HUES64 (cell line): Measurements from ENCODE around the gene SATL1.
"Not testable (repeated sequence)": the region's sequence is repeated elsewhere in the genome, so short reads cannot be mapped to it uniquely, and the experiment has no call there.

ENCODE experiments used
- H3K27ac ChIP-seq: 2 replicates; pipeline ENCODE4 v1.7.0; 2013; ENCODE audit warnings: low read depth, low read length, inconsistent platforms
- H3K27me3 ChIP-seq: 2 replicates; pipeline ENCODE4 v1.6.1; 2013; ENCODE audit warnings: mild to moderate bottlenecking, low read length; ENCODE audit not compliant: insufficient read depth
- H3K36me3 ChIP-seq: 2 replicates; pipeline ENCODE4 v1.6.1; 2013; ENCODE audit warnings: mild to moderate bottlenecking, low read length; ENCODE audit not compliant: insufficient read depth
- H3K4me1 ChIP-seq: 2 replicates; pipeline ENCODE4 v1.6.1; 2013; ENCODE audit warnings: mild to moderate bottlenecking, low read length, moderate library complexity; ENCODE audit not compliant: insufficient read depth
- H3K4me3 ChIP-seq: 2 replicates; pipeline ENCODE4 v1.5.1; 2013; ENCODE audit warnings: mild to moderate bottlenecking, low read length, moderate library complexity
- H3K9ac ChIP-seq: 2 replicates; pipeline ENCODE4 v1.6.1; 2013; ENCODE audit warnings: mild to moderate bottlenecking, low read depth, low read length
- H3K9me3 ChIP-seq: 2 replicates; pipeline ENCODE4 v1.6.1; 2013; ENCODE audit warnings: low read depth, low read length; ENCODE audit not compliant: insufficient read depth
- WGBS: fragments of 150-250, 120-280 bp; methylation state at CpG from one replicate; pipeline ENCODE4 v1.1.7; 2013; ENCODE audit warnings: missing lambda C conversion rate; 5-methylcytosine and 5-hydroxymethylcytosine counted together

Gene SATL1

DNA sequence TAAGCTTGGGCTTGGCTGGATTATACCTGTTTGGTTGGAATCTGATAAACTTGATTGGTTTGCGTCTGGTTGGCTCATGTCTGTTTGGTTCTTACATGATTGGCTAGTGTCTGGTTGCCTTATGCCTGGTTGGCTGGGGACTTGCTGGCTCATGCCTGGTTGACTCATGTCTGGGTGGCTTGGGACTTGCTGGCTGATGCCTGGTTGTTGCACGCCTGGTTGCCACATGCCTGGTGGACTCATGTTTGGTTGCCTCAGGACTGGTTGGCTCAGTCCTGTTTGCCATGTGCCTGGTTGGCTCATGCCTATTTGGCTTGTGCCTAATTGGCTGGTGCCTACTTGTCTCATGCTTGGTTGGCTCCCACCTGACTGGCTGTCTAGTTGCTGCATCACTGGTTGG lies 135.4 kb downstream of the SATL1 start:
- H3K36me3 ChIP-seq: no peaks in the 10 kb centered on the region
- no peaks in the 10 kb centered on the region for H3K4me1 ChIP-seq
- H3K9ac ChIP-seq: no peak overlapping the region
- WGBS: 100% methylated on average over 2 of the region's 2 CpGs
- H3K27me3 ChIP-seq: no peaks in the 10 kb centered on the region
- H3K4me3 ChIP-seq: no peak overlapping the region
- no peak overlapping the region for H3K27ac ChIP-seq
- H3K9me3 ChIP-seq: no peaks in the 10 kb centered on the region

GRCh38 chrX:85107407-85107806 lies 136.2 kb downstream of the SATL1 start:
- Histone ChIP-seq H3K27me3 (no peaks in the 10 kb centered on the region), H3K4me1 (no peaks in the 10 kb centered on the region), H3K9ac (no peak overlapping the region), H3K27ac (no peak overlapping the region), H3K4me3 (no peak overlapping the region), H3K9me3 (no peaks in the 10 kb centered on the region), H3K36me3 (no peaks in the 10 kb centered on the region)
- 92% methylated on average over 4 of the region's 4 CpGs for whole genome bisulfite sequencing

GRCh38 chrX:85089321-85089840 lies 154.2 kb downstream of the SATL1 start:
- H3K27me3 ChIP-seq: no peaks in the 10 kb centered on the region
- H3K36me3 ChIP-seq: peaks cover 9% of the 10 kb centered on the region
- H3K9me3 ChIP-seq: no peaks in the 10 kb centered on the region
- 98% methylated on average over 5 of the region's 5 CpGs for WGBS
- H3K4me3 ChIP-seq: no peak overlapping the region
- no peak overlapping the region for H3K27ac ChIP-seq
- no peaks in the 10 kb centered on the region for H3K4me1 ChIP-seq
- no peak overlapping the region for H3K9ac ChIP-seq

GRCh38 chrX:85084770-85085393 lies 158.7 kb downstream of the SATL1 start:
- Histone ChIP-seq H3K27me3 (no peaks in the 10 kb centered on the region), H3K4me3 (no peak overlapping the region), H3K9me3 (no peaks in the 10 kb centered on the region), H3K36me3 (peaks cover 9% of the 10 kb centered on the region), H3K4me1 (no peaks in the 10 kb centered on the region), H3K9ac (no peak overlapping the region), H3K27ac (no peak overlapping the region)
- WGBS: no CpG with 5 or more reads among the region's 2 CpGs

DNA sequence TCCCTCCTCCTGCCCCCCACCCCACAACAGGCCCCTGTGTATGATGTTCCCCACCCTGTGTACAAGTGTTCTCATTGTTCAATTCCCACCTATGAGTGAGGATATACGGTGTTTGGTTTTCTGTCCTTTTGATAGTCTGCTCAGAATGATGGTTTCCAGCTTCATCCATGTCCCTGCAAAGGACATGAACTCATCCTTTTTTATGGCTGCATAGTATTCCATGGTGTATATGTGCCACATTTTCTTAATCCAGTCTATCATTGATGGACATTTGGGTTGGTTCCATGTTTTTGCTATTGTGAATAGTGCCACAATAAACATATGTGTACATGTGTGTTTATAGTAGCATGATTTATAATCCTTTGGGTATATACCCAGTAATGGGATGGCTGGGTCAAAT lies 166.3 kb downstream of the SATL1 start:
- H3K4me1 ChIP-seq, H3K27ac ChIP-seq, H3K9ac ChIP-seq, H3K27me3 ChIP-seq, H3K4me3 ChIP-seq, H3K9me3 ChIP-seq: not testable (repeated sequence)
- H3K36me3 ChIP-seq: peaks cover 21% of the 10 kb centered on the region; the same call in 1 of the 2 replicates
- WGBS: 100% methylated on average over 1 of the region's 1 CpG

DNA sequence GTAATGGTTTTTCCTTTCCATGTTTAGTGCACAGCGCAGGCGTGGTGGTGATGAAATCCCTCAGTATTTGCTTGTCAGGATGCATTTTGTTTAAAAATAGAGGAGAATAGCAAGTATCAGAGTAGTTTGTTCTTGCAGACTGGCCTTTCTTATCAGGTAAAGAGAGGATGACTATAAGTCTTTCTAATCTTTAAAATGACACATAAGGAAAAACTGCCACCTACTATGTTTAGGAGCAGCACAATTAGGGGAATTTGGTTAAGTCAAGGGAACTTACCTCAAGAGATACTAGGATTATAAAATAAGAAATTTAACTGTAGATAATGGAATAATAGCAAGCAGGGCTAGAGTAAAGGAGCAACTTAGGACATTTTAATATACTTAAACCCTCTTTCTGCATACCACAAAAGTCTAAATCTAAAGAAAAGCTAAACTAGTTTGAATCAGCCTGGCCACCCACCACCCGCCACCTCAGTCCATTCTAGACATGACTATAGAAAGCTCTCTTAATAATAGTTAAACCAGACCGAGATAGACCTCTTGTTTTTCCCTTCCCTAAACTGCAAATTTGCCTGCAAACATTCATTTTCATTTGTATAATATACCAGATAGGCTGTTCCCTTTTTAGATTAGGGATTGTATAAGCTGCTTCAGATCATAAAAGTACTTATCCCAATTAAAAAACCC lies 177.9 kb downstream of the SATL1 start:
- H3K4me1 ChIP-seq: no peaks in the 10 kb centered on the region
- H3K9me3 ChIP-seq: no peaks in the 10 kb centered on the region
- peaks cover 13% of the 10 kb centered on the region for H3K36me3 ChIP-seq
- WGBS: 72% methylated on average over 4 of the region's 4 CpGs
- H3K27ac ChIP-seq: no peak overlapping the region
- H3K27me3 ChIP-seq: no peaks in the 10 kb centered on the region
- no peak overlapping the region for H3K4me3 ChIP-seq
- no peak overlapping the region for H3K9ac ChIP-seq

DNA sequence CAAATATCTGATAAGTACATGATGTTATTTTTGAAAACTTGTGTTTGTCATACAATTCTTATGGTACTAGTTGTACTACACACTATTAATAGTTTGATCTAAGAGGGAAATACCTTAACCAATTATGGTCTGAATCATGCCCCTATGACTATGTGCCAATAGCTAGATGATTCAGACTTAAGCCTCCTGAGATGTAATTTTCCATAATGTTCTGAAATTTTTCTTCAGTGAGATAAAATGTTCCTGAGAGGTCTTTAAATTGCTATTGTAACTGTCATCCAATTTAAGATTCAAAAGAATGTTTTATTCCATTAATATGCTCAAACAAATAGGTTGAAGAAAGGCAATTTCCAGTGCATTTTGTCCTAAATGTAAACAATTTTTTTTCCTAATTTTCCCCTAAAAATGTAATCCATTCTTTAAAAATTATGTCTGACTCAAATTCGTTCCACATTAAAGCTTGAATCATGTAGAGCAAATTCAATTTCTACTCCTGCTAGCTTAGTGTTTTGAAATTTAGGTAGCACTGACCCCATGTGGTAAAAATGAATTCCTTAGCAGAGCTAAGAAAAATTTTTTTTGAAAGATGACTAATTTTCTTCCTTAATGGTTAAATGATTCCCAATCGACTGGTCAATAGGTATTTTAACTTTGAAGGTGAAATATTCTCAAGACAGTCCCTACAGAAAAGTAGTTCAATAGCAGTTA lies 190.8 kb downstream of the SATL1 start:
- WGBS: 89% methylated on average over 1 of the region's 2 CpGs

GRCh38 chrX:85052205-85052604 lies 191.4 kb downstream of the SATL1 start:
- Histone ChIP-seq H3K36me3 (no peaks in the 10 kb centered on the region), H3K4me1 (no peaks in the 10 kb centered on the region), H3K9ac (no peak overlapping the region), H3K9me3 (no peaks in the 10 kb centered on the region), H3K27ac (no peak overlapping the region), H3K27me3 (no peaks in the 10 kb centered on the region), H3K4me3 (no peak overlapping the region)
- WGBS: 100% methylated on average over 1 of the region's 3 CpGs

More for the DNA sequence above, 190.8 kb downstream of the SATL1 start:
- Histone ChIP-seq H3K36me3 (no peaks in the 10 kb centered on the region), H3K27me3 (no peaks in the 10 kb centered on the region), H3K4me3 (no peak overlapping the region), H3K9me3 (no peaks in the 10 kb centered on the region), H3K27ac (no peak overlapping the region), H3K4me1 (no peaks in the 10 kb centered on the region), H3K9ac (no peak overlapping the region)

DNA sequence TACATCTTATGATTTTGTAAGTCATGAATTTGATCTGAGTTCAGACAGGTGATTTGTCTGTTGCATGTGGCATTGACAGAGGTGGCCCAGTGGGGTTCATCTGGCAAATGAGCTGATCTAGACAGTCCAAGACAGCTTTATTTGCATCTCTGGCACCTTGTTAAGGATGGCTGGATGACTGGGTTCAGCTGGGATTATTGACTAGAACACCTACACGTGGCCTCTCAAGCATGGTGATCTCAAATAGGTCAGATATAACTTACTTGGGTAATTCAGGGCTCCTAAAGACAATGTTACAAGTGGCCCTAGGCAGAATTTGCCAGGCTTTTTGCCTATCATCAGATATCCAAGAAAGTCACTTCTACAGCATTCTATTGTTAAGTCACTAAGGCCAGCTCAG lies 192.0 kb downstream of the SATL1 start:
- WGBS: 88% methylated on average over 1 of the region's 1 CpG
- Histone ChIP-seq H3K27me3 (no peaks in the 10 kb centered on the region), H3K36me3 (peaks cover 3% of the 10 kb centered on the region; the same call in 1 of the 2 replicates), H3K9ac (no peak overlapping the region), H3K9me3 (no peaks in the 10 kb centered on the region), H3K4me1 (no peaks in the 10 kb centered on the region), H3K27ac (no peak overlapping the region), H3K4me3 (no peak overlapping the region)
